ENCODE measurements around the gene MYO1F. TPM values are rescaled to one million over a fixed set of nuclear protein-coding genes. Genes with fewer than 3 reads are reported as not detected.

The MYO1F gene
- total RNA-seq, 4 donors from 2014 or later: 6.6 to 70.7 (median 10.9) TPM

- peaks cover 0 to 15% (median 6%) of the 10 kb centered on the region in 4 donors for H3K4me1 ChIP-seq
- peaks cover 4% of the 10 kb centered on the region for H3K27me3 ChIP-seq
- in situ Hi-C loops (cut with MboI; ENCODE audit: low pct_ligation_motif_present in 1 of 4, low pct_unique_long_range_greater_than_20kb in 1 of 4, low sequenced_read_pairs in 3 of 4) (no loop called here), intact Hi-C loops (cut with DNase I; ENCODE audit: low total_unique reads) (loop anchor here (5.0 kb wide), 1 partner anchor 1585 kb away; no protein-coding TSS in a partner anchor)
- peak overlapping the region in 2 of 4 donors; percentile 11 to 54 for H3K27ac ChIP-seq
- H3K4me3 ChIP-seq: peak overlapping the region in 2 of 4 donors; percentile 16 to 32
- no peaks in the 10 kb centered on the region for H3K9me3 ChIP-seq
- WGBS, 2 donors (ENCODE audit: low coverage in 1 of 2): 5 to 19% methylated on average over 16 to 54 of the region's 55 CpGs
- no peaks in the 10 kb centered on the region for H3K36me3 ChIP-seq
- peak; percentile 90 for DNase-seq
- TF ChIP-seq CTCF (IDR thresholded peaks at IDR 0.05) (no peak), POLR2AphosphoS5 (IDR thresholded peaks at IDR 0.05) (peak in 2 of 3 donors; percentile 22 to 23)
Observed at GRCh38 chr19:8592231-8593009, 15.2 kb upstream of the MYO1F start.

GRCh38 chr19:8589177-8589714 lies 12.0 kb upstream of the MYO1F start:
- H3K36me3 ChIP-seq: no peaks in the 10 kb centered on the region
- no peak overlapping the region for H3K27ac ChIP-seq
- intact Hi-C loops (cut with DNase I; ENCODE audit: low total_unique reads) (no loop called here), in situ Hi-C loops (cut with MboI; ENCODE audit: low pct_ligation_motif_present in 1 of 4, low pct_unique_long_range_greater_than_20kb in 1 of 4, low sequenced_read_pairs in 3 of 4) (no loop called here)
- peaks cover 0 to 15% (median 6%) of the 10 kb centered on the region in 4 donors for H3K4me1 ChIP-seq
- H3K9me3 ChIP-seq: no peaks in the 10 kb centered on the region
- H3K4me3 ChIP-seq: no peak overlapping the region
- TF ChIP-seq POLR2A (IDR thresholded peaks at IDR 0.05) (no peak), EP300 (IDR thresholded peaks at IDR 0.05; ENCODE audit: low read depth) (no peak), CTCF (IDR thresholded peaks at IDR 0.05) (no peak)
- WGBS, 2 donors (ENCODE audit: low coverage in 1 of 2): 93% methylated on average over 20 of the region's 32 CpGs; no CpG with 5 or more reads in 1 of the 2 donors
- no peak for DNase-seq
- H3K27me3 ChIP-seq: peaks cover 4% of the 10 kb centered on the region

DNA sequence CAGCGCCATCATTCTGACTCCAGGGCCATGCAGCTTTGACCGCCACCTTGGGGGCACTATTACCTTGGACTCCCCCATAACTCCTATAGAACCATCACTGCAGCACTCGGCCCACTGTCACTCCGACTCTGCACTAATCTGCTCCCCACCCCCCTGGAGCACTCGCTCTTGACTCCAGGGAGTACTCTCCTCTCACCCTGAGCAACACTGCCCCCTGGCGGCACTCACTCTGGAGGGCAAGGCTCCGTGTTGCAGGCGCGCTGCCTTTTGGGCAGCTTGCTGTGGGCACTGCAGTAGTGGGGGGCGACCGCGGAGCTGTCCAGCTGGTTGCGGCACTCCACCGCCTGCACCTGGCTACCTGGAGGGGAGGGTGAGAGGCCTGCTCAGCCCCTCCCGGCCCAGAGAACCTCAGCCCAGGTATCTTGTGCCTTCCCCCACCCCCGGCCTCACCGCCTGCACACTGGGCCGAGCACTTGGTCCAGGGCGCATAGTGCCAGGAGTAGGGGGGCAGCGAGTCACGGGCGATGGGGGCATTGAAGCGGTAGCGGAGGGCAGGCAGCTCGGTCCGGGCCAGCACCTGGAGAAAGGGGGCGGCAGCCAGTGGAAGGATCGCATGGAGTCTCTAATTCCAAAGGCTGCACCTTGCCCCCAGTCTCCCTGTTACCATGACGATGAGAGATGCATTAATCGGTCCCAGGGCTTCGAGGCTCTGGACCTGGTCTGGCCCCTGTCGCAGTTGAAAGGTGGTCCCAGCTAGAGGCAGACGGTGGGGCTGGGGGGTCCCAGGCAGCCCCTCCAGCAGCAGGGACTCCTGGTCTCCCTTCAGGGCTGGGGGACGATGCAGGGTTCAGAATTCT lies 8.9 kb upstream of the MYO1F start:
- WGBS, 2 donors (ENCODE audit: low coverage in 1 of 2): 75% methylated on average over 23 of the region's 34 CpGs; no CpG with 5 or more reads in 1 of the 2 donors
- Histone ChIP-seq H3K4me3 (no peak overlapping the region), H3K36me3 (no peaks in the 10 kb centered on the region), H3K9me3 (no peaks in the 10 kb centered on the region), H3K27me3 (no peaks in the 10 kb centered on the region), H3K4me1 (no peaks in the 10 kb centered on the region), H3K27ac (no peak overlapping the region)
- peak; percentile 66 for DNase-seq
- in situ Hi-C loops (cut with MboI; ENCODE audit: low pct_ligation_motif_present in 1 of 4, low pct_unique_long_range_greater_than_20kb in 1 of 4, low sequenced_read_pairs in 3 of 4) (no loop called here), intact Hi-C loops (cut with DNase I; ENCODE audit: low total_unique reads) (no loop called here)
- TF ChIP-seq POLR2A (IDR thresholded peaks at IDR 0.05): no peak
- no peak for TF ChIP-seq POLR2AphosphoS5 (IDR thresholded peaks at IDR 0.05)
- peak; percentile 49 to 64 (median 55) for TF ChIP-seq CTCF (IDR thresholded peaks at IDR 0.05)
- no peak for TF ChIP-seq EP300 (IDR thresholded peaks at IDR 0.05; ENCODE audit: low read depth)

Data from transverse colon (tissue), 4 donors.